Fibroblast of lung (primary cell): ENCODE results near the gene PSMC3IP. TPM values are rescaled to one million over a fixed set of nuclear protein-coding genes. Genes with fewer than 3 reads are reported as not detected.

Experiments
- DNase-seq, 2 donors: peaks; one replicate each; pipeline versions ENCODE4 v3.0.0 to v3.0.0-alpha.2; 2010; ENCODE audit warnings: low read depth in 2 of 2
- H2AFZ ChIP-seq: 2 replicates; pipeline ENCODE4 v1.5.1; 2012; ENCODE audit warnings: low read length, control low read depth, inconsistent platforms
- H3K27ac ChIP-seq: 2 replicates; pipeline ENCODE4 v1.5.1; 2011; ENCODE audit warnings: low read length, control low read depth; ENCODE audit not compliant: insufficient read depth
- H3K27me3 ChIP-seq: 2 replicates; pipeline ENCODE4 v1.5.1; 2011; ENCODE audit warnings: mild to moderate bottlenecking, low read length; ENCODE audit not compliant: control insufficient read depth, insufficient read depth
- H3K36me3 ChIP-seq: 2 replicates; pipeline ENCODE4 v1.5.1; 2011; ENCODE audit warnings: low read length; ENCODE audit not compliant: control insufficient read depth, insufficient read depth
- H3K4me1 ChIP-seq: 2 replicates; pipeline ENCODE4 v1.5.1; 2011; ENCODE audit warnings: low read length; ENCODE audit not compliant: control insufficient read depth, insufficient read depth; ENCODE audit errors: extremely low read depth
- H3K4me2 ChIP-seq: 2 replicates; pipeline ENCODE4 v1.5.1; 2011; ENCODE audit warnings: low read length, control low read depth; ENCODE audit not compliant: insufficient read depth; ENCODE audit errors: extremely low read depth
- H3K4me3 ChIP-seq, 4 experiments: fragments of 200-600 bp in 1 of 4; sonication (generic) in 1 of 4; replicated peaks in 1 of 4; 2 replicates each; pipeline ENCODE4 v1.5.1; 2011 to 2016; ENCODE audit warnings: low read length in 4 of 4, low read depth in 3 of 4, mild to moderate bottlenecking in 3 of 4, control low read depth in 2 of 4, inconsistent platforms in 1 of 4, mixed read lengths in 1 of 4; ENCODE audit not compliant: insufficient read depth in 1 of 4; ENCODE audit errors: control extremely low read depth in 1 of 4
- H3K79me2 ChIP-seq: 2 replicates; pipeline ENCODE4 v1.5.1; 2012; ENCODE audit warnings: mild to moderate bottlenecking, low read length, inconsistent platforms; ENCODE audit not compliant: control insufficient read depth, insufficient read depth
- H3K9ac ChIP-seq: 2 replicates; pipeline ENCODE4 v1.5.1; 2011; ENCODE audit warnings: mild to moderate bottlenecking, low read length, control low read depth; ENCODE audit not compliant: insufficient read depth
- H3K9me3 ChIP-seq: 2 replicates; pipeline ENCODE4 v1.5.1; 2012; ENCODE audit warnings: low read depth, low read length; ENCODE audit not compliant: control insufficient read depth, insufficient read depth
- H4K20me1 ChIP-seq: 2 replicates; pipeline ENCODE4 v1.5.1; 2011; ENCODE audit warnings: low read length; ENCODE audit not compliant: control insufficient read depth, insufficient read depth; ENCODE audit errors: extremely low read depth
- EZH2 ChIP-seq: IDR thresholded peaks from 2 replicates; pipeline ENCODE4 v1.5.1; 2012; ENCODE audit warnings: low read length, control low read depth, mild to moderate bottlenecking; ENCODE audit errors: missing control alignments
- polyA plus RNA-seq, 2 donors: library from polyadenylated mRNA; depleted of rRNA in 1 of 2; stranded (reverse) in 1 of 2; unstranded in 1 of 2; fragments of >200 nt; gene quantifications; 2 replicates each; pipeline ENCODE4 v1.2.1, GENCODE V29; 2011 to 2012; ENCODE audit warnings: missing spikeins in 1 of 2
- total RNA-seq: library from RNA; depleted of rRNA; stranded (reverse); fragments of >200 nt; gene quantifications from 2 replicates; pipeline ENCODE4 v1.2.1, GENCODE V29; 2014
- TF ChIP-seq, protein P1 (sequence below), 2 donors: IDR thresholded peaks in 1 of 2; conservative IDR thresholded peaks in 1 of 2; 1 replicate in 1 of 2; 2 replicates in 1 of 2; pipeline ENCODE4 v1.5.1; 2011 to 2012; ENCODE audit warnings: low read length in 2 of 2, control low read depth in 1 of 2, inconsistent platforms in 1 of 2, low read depth in 1 of 2, mild to moderate bottlenecking in 1 of 2

PSMC3IP gene
- total and polyA plus RNA-seq, 2 donors (not counting 1 experiment from before 2014, with no cell fraction given), result 4.6 to 8.0 TPM

DNA sequence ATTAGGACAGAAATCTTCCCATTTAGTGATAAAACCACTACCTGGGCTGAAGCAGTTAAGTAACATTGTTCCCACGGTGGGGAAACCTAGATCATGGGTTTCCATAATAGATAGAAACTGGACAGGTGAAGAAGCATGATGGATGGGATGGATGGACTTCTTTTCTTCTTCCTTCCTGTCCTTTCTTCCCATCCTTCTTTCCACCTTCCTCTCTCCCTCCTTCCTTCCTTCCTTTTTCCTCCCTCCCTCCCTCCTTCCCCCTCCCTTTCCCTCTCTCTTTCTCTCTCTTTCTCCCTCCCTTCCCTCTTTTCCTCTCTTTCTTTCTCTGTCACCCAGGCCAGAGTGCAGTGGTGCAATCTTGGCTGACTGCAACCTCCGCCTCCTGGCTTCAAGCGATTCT, 3.1 kb downstream of the PSMC3IP start:
- H2AFZ ChIP-seq, result no peak overlapping the region
- H3K4me1 ChIP-seq, result peaks cover 6% of the 10 kb centered on the region
- H3K27me3 ChIP-seq, result no peaks in the 10 kb centered on the region
- H3K9ac ChIP-seq, result no peak overlapping the region
- H3K4me2 ChIP-seq, result no peak overlapping the region
- no peak overlapping the region for H3K4me3 ChIP-seq
- H3K27ac ChIP-seq, result no peak overlapping the region
- DNase-seq, result no peak
- no peak for TF ChIP-seq EZH2
- TF ChIP-seq, protein P1, sequence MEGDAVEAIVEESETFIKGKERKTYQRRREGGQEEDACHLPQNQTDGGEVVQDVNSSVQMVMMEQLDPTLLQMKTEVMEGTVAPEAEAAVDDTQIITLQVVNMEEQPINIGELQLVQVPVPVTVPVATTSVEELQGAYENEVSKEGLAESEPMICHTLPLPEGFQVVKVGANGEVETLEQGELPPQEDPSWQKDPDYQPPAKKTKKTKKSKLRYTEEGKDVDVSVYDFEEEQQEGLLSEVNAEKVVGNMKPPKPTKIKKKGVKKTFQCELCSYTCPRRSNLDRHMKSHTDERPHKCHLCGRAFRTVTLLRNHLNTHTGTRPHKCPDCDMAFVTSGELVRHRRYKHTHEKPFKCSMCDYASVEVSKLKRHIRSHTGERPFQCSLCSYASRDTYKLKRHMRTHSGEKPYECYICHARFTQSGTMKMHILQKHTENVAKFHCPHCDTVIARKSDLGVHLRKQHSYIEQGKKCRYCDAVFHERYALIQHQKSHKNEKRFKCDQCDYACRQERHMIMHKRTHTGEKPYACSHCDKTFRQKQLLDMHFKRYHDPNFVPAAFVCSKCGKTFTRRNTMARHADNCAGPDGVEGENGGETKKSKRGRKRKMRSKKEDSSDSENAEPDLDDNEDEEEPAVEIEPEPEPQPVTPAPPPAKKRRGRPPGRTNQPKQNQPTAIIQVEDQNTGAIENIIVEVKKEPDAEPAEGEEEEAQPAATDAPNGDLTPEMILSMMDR (conservative IDR thresholded peaks at IDR 0.05 in 1 of 2, IDR thresholded peaks at IDR 0.05 in 1 of 2; ENCODE audit: low read depth in 1 of 2, low read length in 2 of 2), result no peak
- H4K20me1 ChIP-seq, result no peaks in the 10 kb centered on the region
- H3K79me2 ChIP-seq, result peaks cover 35% of the 10 kb centered on the region
- H3K36me3 ChIP-seq, result peaks cover 27% of the 10 kb centered on the region
- no peaks in the 10 kb centered on the region for H3K9me3 ChIP-seq

GRCh38 chr17:42573095-42573494, 4.4 kb downstream of the PSMC3IP start:
- Histone ChIP-seq H2AFZ (no peak overlapping the region), H3K4me1 (peaks cover 4% of the 10 kb centered on the region), H3K27ac (no peak overlapping the region), H3K79me2 (peaks cover 41% of the 10 kb centered on the region), H3K9ac (no peak overlapping the region), H3K36me3 (peaks cover 33% of the 10 kb centered on the region), H3K9me3 (no peaks in the 10 kb centered on the region), H4K20me1 (no peaks in the 10 kb centered on the region), H3K4me2 (no peak overlapping the region), H3K27me3 (no peaks in the 10 kb centered on the region), H3K4me3 (no peak overlapping the region)
- TF ChIP-seq, protein P1 (conservative IDR thresholded peaks at IDR 0.05 in 1 of 2, IDR thresholded peaks at IDR 0.05 in 1 of 2; ENCODE audit: low read depth in 1 of 2, low read length in 2 of 2), result no peak
- TF ChIP-seq EZH2, result no peak
- DNase-seq, result no peak

DNA sequence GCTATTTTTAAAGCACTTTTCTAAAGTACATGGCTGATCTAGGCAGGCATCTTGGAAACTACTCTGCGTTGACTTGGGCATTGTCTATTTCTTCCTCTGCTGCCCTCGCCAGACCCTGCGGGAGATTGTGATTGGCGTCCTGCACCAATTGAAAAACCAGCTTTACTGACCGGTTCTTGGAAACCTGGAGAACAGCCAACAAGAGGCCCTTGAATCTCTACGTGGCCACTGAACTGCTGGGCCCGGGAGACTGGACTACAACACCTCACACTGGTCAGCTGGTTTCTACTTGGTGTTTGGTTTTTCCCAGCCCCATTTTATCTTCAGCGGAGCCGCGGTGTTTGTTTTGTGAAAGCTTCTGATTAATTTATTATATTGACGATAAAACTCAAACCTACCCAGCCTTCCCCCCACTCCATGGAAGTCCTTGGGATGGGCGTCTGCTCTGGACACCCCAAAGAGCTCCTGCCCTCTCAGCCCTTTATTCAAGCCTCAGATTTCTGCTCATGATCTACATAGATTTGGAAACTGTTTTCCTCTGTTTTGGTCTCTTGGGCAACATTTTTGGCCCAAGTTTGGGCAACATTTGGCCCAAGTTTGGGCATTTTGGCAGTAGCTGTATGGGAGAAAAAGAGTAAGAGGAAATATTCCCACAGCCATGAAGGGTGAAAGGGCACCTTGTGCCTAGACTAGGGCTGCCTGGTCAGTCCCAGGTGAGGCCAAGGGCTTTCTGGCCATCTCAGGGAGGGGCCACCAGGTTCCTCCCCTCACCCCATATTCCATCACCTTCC, 5.9 kb downstream of the PSMC3IP start:
- H3K79me2 ChIP-seq, result peaks cover 42% of the 10 kb centered on the region
- no peak for DNase-seq
- H3K9ac ChIP-seq, result no peak overlapping the region
- no peak for TF ChIP-seq EZH2
- TF ChIP-seq, protein P1 (conservative IDR thresholded peaks at IDR 0.05 in 1 of 2, IDR thresholded peaks at IDR 0.05 in 1 of 2; ENCODE audit: low read depth in 1 of 2, low read length in 2 of 2), result no peak
- H3K27me3 ChIP-seq, result no peaks in the 10 kb centered on the region
- H4K20me1 ChIP-seq, result no peaks in the 10 kb centered on the region
- H3K4me3 ChIP-seq, result no peak overlapping the region
- no peak overlapping the region for H2AFZ ChIP-seq
- H3K27ac ChIP-seq, result peak overlapping the region; percentile 9
- H3K4me1 ChIP-seq, result peaks cover 4% of the 10 kb centered on the region
- no peaks in the 10 kb centered on the region for H3K9me3 ChIP-seq
- no peak overlapping the region for H3K4me2 ChIP-seq
- peaks cover 35% of the 10 kb centered on the region for H3K36me3 ChIP-seq
